Measurements from ENCODE around the gene C3orf38.

- TF ChIP-seq CTCF (IDR thresholded peaks at IDR 0.05; ENCODE audit: insufficient read depth, low read length) (no peak), POLR2AphosphoS5 (IDR thresholded peaks at IDR 0.05; ENCODE audit: low read depth) (no peak), GABPA (IDR thresholded peaks at IDR 0.05; ENCODE audit: low read depth) (no peak), REST (IDR thresholded peaks at IDR 0.05; ENCODE audit: insufficient replicate concordance, low read depth) (no peak)
Observed at GRCh38 chr3:88150806-88151205, 1.0 kb downstream of the C3orf38 start.

All from HL-60 (cell line).